HG03060 (cell line): Measurements from ENCODE around the gene ETHE1.
"Not testable (repeated sequence)": the region's sequence is repeated elsewhere in the genome, so short reads cannot be mapped to it uniquely, and the experiment has no call there.

Source experiments
- ATAC-seq: cut with Tn5 transposase; IDR thresholded peaks from one replicate; pipeline ENCODE4 v1.9.1; 2021; ENCODE audit warnings: low read depth, moderate number of reproducible peaks; ENCODE audit not compliant: unreplicated experiment

The ETHE1 gene

GRCh38 chr19:43524922-43525835, 1.8 kb downstream of the ETHE1 start:
- ATAC-seq, result no peak

- not testable (repeated sequence) for ATAC-seq
Observed at GRCh38 chr19:43523696-43524095, 3.3 kb downstream of the ETHE1 start.

GRCh38 chr19:43522929-43523328, 4.1 kb downstream of the ETHE1 start:
- ATAC-seq, result no peak

GRCh38 chr19:43519436-43520088, 7.4 kb downstream of the ETHE1 start:
- ATAC-seq, result no peak

- no peak for ATAC-seq
Observed at GRCh38 chr19:43518051-43518450, 8.9 kb downstream of the ETHE1 start.

- ATAC-seq, result not testable (repeated sequence)
Observed at GRCh38 chr19:43512399-43512798, 14.6 kb downstream of the ETHE1 start.

- no peak for ATAC-seq
Observed at GRCh38 chr19:43511324-43511723, 15.7 kb downstream of the ETHE1 start.

GRCh38 chr19:43510713-43511112, 16.3 kb downstream of the ETHE1 start:
- no peak for ATAC-seq

GRCh38 chr19:43507880-43508279, 19.1 kb downstream of the ETHE1 start:
- no peak for ATAC-seq

- no peak for ATAC-seq
Observed at GRCh38 chr19:43506629-43507028, 20.4 kb downstream of the ETHE1 start.

GRCh38 chr19:43505941-43506340, 21.1 kb downstream of the ETHE1 start:
- ATAC-seq, result no peak

- no peak for ATAC-seq
Observed at GRCh38 chr19:43505186-43505456, 21.9 kb downstream of the ETHE1 start.

GRCh38 chr19:43504426-43505185, 22.4 kb downstream of the ETHE1 start, which contains the start of gene PHLDB3:
Gene PHLDB3, minus strand, starts transcription at chr19:43504746. Its CDS starts 628 bp downstream, at chr19:43504118.
- no peak for ATAC-seq

GRCh38 chr19:43503501-43504425, 23.2 kb downstream of the ETHE1 start:
- ATAC-seq, result peak; percentile 54

GRCh38 chr19:43502419-43502976, 24.5 kb downstream of the ETHE1 start:
- ATAC-seq, result no peak

GRCh38 chr19:43501661-43502418, 25.2 kb downstream of the ETHE1 start:
- no peak for ATAC-seq

- no peak for ATAC-seq
Observed at GRCh38 chr19:43499042-43499441, 28.0 kb downstream of the ETHE1 start.

GRCh38 chr19:43498233-43498842, 28.7 kb downstream of the ETHE1 start:
- no peak for ATAC-seq

GRCh38 chr19:43496960-43497359, 30.0 kb downstream of the ETHE1 start:
- no peak for ATAC-seq
